SKM-1 treated with dmso at 0.1 percent for 144 hours (cell line): ENCODE results near the gene MTHFD2L.
"Not testable (repeated sequence)": the region's sequence is repeated elsewhere in the genome, so short reads cannot be mapped to it uniquely, and the experiment has no call there.

ENCODE experiments used
- DNase-seq: peaks from one replicate; lab custom pipeline; 2025; ENCODE audit not compliant: unreplicated experiment; lab: John Stamatoyannopoulos, UW

Gene MTHFD2L

DNA sequence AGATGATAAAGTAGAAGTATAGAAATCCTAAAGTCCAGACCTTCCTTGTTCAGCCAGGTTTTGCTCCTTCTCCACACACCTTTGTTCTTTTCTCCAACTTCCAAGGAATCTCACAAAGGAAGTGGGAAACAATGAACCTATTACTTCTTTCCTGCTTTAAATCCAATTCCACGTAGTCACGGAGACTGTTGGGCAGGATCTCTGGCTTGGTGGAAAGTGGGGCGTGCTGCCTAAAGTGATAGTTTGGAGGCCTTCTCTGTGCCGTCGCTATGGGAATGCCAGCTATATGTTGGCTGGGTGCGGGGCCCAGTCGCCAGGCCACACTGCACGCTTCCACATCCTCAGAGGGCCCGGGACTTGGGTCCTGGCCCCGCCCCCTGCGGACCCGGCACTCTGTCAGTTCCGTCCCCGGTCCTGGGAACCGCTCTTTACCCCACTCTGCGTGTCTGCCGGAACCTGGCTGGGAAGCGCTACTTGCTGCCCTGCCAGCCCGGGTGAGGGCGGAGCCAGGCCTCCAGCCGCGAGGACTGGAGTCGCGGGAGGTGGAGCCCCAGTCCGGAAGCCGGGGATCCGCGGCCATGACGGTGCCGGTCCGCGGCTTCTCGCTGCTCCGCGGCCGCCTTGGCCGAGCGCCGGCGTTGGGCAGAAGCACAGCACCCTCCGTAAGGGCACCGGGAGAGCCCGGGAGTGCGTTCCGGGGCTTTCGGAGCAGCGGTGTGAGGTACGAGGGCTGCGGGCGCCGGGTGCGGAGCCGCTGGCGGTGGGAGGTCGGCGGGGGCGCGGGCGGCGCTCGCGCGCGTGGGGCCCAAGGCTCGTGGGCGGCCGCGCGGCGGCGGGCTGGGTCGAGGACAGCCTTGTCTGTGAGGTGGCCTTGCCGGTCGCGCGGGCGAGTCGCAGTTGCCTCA lies at the start of gene MTHFD2L:
Gene MTHFD2L, plus strand, starts transcription at position 558 of the 905 bp plus-strand sequence. Its CDS starts 21 bp downstream, at position 579.
- DNase-seq, result peak; percentile 89

- DNase-seq, result no peak
Measured at GRCh38 chr4:74108457-74109115, 49.3 kb upstream of the MTHFD2L start.

DNA sequence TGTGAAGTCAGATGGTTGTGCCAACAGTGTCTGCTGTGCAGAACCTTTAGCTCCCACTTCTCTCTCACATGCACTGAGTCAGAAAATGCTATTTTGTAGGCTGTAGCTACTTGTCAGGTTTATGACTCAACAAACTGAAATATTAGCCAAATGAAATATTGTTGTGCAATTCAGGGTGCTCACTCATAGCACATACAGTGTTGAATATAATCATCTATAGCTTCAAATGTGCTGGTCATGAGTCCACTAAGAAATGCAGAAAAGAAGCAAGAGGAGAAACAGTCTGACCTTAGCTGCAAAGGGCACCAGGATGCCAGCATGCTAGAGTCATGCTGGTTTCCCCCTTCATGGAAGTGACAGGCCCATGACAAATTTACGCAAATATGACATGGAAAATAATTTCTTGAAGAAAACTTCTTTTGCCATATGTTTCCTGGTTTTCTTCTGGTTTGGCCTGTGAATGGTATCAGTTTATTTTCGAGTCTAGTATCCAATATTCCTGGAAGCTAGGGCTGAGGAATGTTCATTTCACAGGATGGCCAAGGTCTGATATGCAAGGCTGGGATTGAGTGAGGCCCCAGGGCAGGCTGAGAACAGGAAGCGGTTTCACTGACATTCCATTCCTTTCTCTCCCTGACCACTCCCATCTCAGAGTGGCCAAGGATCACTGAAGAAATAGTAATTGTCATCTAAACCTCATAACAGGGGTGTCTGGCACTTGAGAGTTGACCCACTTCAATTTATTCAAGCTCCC lies 48.6 kb upstream of the MTHFD2L start:
- no peak for DNase-seq

DNA sequence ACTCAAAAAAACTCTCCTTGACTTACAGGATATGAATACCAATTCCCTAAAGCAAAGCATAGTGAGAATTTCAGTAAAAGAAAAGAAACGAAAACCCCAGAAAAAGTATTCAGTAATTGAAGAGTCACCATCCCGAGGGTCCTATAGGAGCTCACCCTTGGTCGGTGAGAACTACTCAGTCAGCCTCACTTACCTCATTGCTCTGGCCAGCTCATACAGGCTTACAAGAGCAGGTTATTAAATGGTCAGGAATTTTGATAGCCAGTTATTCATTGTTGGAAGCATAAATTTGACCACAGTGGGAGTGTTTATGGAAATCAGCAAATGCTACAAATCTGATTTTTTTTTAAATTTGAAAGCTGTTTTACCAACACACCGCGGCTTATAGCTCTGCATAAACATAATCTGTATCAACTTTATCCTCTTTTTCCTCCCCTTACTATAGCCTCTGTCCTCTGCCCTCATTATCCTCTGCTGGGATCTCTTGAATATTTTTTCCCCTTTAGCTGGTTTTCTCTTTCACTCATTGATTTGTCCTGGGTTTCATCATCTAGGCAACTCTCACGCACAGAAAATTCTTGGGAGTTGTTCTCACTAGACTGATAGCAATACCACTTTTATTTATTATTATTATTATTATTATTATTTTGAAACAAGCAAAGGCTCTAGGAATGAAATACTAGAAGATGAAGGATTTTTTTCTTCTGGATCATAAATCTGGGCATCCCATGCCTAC lies 47.9 kb upstream of the MTHFD2L start:
- no peak for DNase-seq

- no peak for DNase-seq
Measured at GRCh38 chr4:74110670-74111069, 47.2 kb upstream of the MTHFD2L start.

GRCh38 chr4:74111306-74111975 lies 46.5 kb upstream of the MTHFD2L start:
- DNase-seq, result no peak

DNA sequence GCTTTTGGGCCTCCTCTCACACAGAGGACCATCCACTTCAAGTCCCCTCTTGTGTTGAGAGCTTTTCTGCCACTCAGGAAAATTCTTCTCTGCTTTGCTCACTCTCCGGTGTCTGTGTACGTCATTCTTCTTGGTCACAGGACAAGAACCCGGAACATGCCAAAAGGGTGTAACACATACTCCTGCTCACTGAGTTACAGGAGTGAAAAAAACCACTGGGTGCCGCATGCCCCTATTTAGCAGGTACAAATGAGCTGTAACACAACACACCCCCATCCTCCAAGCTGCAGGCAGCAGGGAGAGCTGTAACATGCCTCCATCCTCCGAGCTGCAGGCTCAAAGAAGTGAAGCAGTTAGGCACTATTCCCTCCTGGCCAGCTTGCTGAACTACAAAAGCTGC lies 45.9 kb upstream of the MTHFD2L start:
- DNase-seq, result no peak

GRCh38 chr4:74112399-74113105 lies 45.4 kb upstream of the MTHFD2L start:
- DNase-seq, result no peak

- DNase-seq, result no peak
Measured at GRCh38 chr4:74114234-74114633, 43.7 kb upstream of the MTHFD2L start.

- DNase-seq, result no peak
Measured at GRCh38 chr4:74117024-74117534, 40.8 kb upstream of the MTHFD2L start.

DNA sequence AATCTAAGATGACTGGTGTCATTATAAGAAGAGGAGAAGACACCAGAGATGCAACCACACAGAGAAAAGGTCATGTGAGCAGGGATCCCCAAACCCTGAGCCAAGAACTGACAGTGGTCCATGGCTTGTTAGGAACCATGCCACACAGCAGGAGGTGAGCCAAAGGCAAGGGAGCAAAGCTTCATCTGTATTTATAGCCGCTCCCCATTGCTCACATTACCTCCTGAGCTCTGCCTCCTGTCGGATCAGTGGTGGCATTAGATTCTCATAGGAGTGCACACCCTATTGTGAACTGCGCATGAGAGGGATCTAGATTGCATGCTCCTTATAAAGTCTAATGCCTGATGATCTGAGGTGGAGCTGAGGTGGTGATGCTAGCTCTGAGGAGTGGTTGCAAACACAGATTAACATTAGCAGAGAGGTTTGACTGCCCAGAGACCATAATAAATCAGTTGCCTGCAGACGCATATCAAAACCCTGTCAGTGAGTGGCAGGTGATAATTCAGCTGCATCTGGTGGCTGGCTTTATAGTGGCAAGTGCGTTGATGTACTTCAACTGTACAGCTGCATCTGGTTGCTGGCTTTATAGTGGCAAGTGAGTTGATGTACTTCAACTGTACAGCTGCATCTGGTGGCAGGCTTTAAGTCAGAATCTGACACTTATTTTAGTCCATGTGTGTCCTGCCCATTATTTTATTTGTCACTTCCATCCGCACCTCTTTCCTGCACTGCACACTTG lies 39.1 kb upstream of the MTHFD2L start:
- DNase-seq, result no peak

- no peak for DNase-seq
Measured at GRCh38 chr4:74120086-74120485, 37.8 kb upstream of the MTHFD2L start.

GRCh38 chr4:74121643-74122579 lies 36.0 kb upstream of the MTHFD2L start:
- DNase-seq, result no peak

- no peak for DNase-seq
Measured at GRCh38 chr4:74123065-74123728, 34.7 kb upstream of the MTHFD2L start.

GRCh38 chr4:74125029-74125428 lies 32.9 kb upstream of the MTHFD2L start:
- no peak for DNase-seq

DNA sequence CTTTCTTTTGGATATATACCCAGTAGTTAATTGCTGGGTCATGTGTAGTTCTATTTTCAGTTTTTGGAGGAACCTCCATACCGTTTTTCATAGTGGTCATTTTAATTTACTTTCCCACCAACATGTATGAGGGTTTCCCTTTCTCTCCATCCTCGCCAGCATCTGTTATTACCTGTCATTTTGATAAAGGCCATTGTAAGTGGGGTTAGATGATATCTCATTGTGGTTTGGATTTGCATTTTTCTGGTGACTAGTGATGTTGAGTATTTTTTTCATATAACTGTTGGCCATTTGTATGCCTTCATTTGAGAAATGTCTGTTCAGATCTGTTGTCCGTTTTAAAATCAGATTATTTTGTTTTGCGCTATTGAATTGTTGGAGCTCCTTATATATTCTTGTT lies 30.2 kb upstream of the MTHFD2L start:
- DNase-seq, result no peak

DNA sequence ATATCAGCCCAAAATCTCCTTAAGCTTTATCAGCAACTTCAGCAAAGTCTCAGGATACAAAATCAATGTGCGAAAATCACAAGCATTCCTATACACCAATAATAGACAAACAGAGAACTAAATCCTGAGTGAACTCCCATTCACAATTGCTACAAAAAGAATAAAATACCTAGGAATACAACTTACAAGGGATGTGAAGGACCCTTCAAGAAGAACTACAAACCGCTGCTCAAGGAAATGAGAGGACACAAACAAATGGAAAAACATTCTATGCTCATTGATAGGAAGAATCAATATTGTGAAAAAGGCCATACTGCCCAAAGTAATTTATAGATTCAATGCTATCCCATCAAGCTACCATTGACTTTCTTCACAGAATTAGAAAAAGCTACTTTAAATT lies 27.1 kb upstream of the MTHFD2L start:
- not testable (repeated sequence) for DNase-seq
